Activated T-helper 2 cell treated with anti-CD3 and anti-CD28 coated beads, Interferon-gamma antibody, Interleukin-2, Interleukin-4, amounts not matched to agents 10 μg/mL and 5 μg/mL and 100 μg/mL, durations not matched to agents 14 hours and 24 hours and 36 hours (primary cell): ENCODE data around the gene NEDD4. TPM values are rescaled to one million over a fixed set of nuclear protein-coding genes. Genes with fewer than 3 reads are reported as not detected.
"Not testable (repeated sequence)": the region's sequence is repeated elsewhere in the genome, so short reads cannot be mapped to it uniquely, and the experiment has no call there.

Experiments used
- DNase-seq: peaks from one replicate; pipeline ENCODE4 v3.0.0; 2021; ENCODE audit warnings: low spot score
- H3K27ac Mint-ChIP-seq: one replicate; pipeline ENCODE4 v1.8.0; 2021; ENCODE audit warnings: mixed read lengths
- H3K27me3 Mint-ChIP-seq: one replicate; pipeline ENCODE4 v1.8.0; 2021; ENCODE audit warnings: low read depth, mixed read lengths
- H3K36me3 Mint-ChIP-seq: one replicate; pipeline ENCODE4 v1.8.0; 2021; ENCODE audit warnings: low read depth, mixed read lengths
- H3K4me1 Mint-ChIP-seq: one replicate; pipeline ENCODE4 v1.8.0; 2021; ENCODE audit warnings: low read depth, mixed read lengths
- H3K4me3 Mint-ChIP-seq: one replicate; pipeline ENCODE4 v1.8.0; 2021; ENCODE audit warnings: low read depth, mild to moderate bottlenecking, moderate library complexity, mixed read lengths
- H3K9me3 Mint-ChIP-seq: one replicate; pipeline ENCODE4 v1.8.0; 2021; ENCODE audit warnings: mixed read lengths
- intact Hi-C: fragments of 100-400 bp; cut with micrococcal nuclease; formaldehyde crosslinking; loops from one replicate; pipeline ENCODE4 v1.15.1; 2023
- total RNA-seq: library from RNA; stranded (reverse); gene quantifications from 2 replicates; pipeline ENCODE4 v1.2.3, GENCODE V29; 2022

Gene NEDD4
- total RNA-seq, 1 donor from 2014 or later, result 10.2 TPM

DNA sequence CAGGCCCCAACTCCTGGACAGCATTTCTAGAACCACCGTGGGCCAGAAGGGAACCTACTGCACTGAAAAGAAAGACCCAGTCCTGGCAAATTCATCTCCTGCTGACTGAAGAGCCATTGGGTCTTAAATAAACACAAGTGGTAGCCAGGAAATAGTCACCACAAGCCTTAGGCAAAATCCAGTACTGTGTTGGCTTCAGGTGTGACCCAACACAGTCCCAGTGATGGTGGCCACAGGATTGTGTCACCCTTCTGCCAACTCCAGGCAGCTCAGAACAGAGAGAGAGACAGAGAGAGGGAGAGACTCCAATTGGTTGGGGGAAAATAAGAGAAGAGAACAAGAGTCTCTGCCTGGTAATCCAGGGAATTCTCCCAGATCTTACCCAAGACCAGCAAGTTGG is 23.1 kb downstream of the NEDD4 start:
- H3K9me3 Mint-ChIP-seq, result no peaks in the 10 kb centered on the region
- H3K4me3 Mint-ChIP-seq, result no peak overlapping the region
- DNase-seq, result no peak
- no peak overlapping the region for H3K27ac Mint-ChIP-seq
- H3K4me1 Mint-ChIP-seq, result no peaks in the 10 kb centered on the region
- H3K27me3 Mint-ChIP-seq, result peaks cover 1% of the 10 kb centered on the region
- H3K36me3 Mint-ChIP-seq, result no peaks in the 10 kb centered on the region
- intact Hi-C loops, result no loop called here

DNA sequence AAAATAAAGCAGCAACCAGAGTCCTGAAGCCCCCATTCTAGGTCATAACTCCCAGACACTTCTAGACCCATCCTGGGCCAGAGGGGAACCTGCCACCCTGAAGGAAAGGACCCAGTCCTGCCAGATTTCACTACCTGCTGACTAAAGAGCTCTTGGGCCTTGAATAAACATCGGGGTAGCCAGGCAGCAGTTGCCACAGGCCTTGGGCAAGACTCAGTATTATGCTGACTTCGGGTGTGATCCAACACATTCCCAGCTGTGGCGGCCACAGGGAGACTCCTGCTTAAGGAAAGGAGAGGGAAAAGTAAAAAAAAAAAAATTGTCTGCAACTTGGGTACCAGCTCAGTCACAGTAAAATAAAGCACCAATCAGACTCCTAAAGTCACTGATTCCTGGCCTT is 23.8 kb downstream of the NEDD4 start:
- no peaks in the 10 kb centered on the region for H3K36me3 Mint-ChIP-seq
- no peak overlapping the region for H3K27ac Mint-ChIP-seq
- H3K27me3 Mint-ChIP-seq, result peaks cover 1% of the 10 kb centered on the region
- no peak for DNase-seq
- H3K4me3 Mint-ChIP-seq, result no peak overlapping the region
- no peaks in the 10 kb centered on the region for H3K9me3 Mint-ChIP-seq
- no peaks in the 10 kb centered on the region for H3K4me1 Mint-ChIP-seq
- intact Hi-C loops, result no loop called here

DNA sequence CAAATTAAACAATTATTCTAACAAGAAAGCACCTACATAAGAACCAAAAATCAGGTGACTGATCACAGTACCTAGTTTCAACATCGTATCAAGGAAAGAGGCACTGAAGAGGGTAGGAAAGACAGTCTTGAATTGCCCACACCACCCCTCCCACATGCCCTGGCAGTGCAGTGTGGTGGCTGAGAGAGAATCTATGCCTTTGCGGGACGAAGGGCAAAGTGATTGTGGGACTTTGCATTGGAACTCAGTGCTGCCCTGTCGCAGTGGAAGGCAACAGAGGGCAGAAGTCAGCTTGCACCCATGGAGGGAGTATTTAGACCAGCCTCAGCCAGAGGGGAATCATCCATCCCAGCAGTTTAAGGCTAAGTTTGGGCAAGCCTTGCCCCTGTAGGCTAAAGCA is 24.5 kb downstream of the NEDD4 start:
- DNase-seq, result no peak
- no peaks in the 10 kb centered on the region for H3K9me3 Mint-ChIP-seq
- no peaks in the 10 kb centered on the region for H3K4me1 Mint-ChIP-seq
- peaks cover 1% of the 10 kb centered on the region for H3K27me3 Mint-ChIP-seq
- no peak overlapping the region for H3K27ac Mint-ChIP-seq
- H3K36me3 Mint-ChIP-seq, result no peaks in the 10 kb centered on the region
- intact Hi-C loops, result no loop called here
- no peak overlapping the region for H3K4me3 Mint-ChIP-seq

DNA sequence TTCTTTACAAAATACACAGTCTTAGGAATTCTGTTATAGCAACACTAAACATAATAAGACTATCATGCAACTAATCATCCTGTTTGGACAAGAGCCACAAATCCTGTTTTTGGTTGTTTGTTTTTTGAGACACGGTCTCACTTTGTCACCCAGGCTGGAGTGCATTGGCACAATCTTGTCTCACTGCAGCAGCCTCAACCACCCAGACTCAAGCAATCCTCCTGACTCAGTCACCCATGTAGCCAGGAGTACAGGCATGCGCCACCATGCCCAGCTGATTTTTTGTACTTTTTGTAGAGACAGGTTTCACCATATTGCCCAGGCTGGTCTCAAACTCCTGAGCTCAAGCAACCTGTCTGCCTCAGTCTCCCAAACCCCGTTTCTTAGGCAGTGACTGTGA is 28.3 kb downstream of the NEDD4 start:
- Mint-ChIP-seq H3K4me1 (no peaks in the 10 kb centered on the region), H3K27me3 (no peaks in the 10 kb centered on the region), H3K4me3 (no peak overlapping the region), H3K27ac (no peak overlapping the region), H3K36me3 (no peaks in the 10 kb centered on the region), H3K9me3 (no peaks in the 10 kb centered on the region)
- intact Hi-C loops, result no loop called here
- DNase-seq, result no peak

GRCh38 chr15:55960946-55961345 is 32.5 kb downstream of the NEDD4 start:
- intact Hi-C loops, result no loop called here

DNA sequence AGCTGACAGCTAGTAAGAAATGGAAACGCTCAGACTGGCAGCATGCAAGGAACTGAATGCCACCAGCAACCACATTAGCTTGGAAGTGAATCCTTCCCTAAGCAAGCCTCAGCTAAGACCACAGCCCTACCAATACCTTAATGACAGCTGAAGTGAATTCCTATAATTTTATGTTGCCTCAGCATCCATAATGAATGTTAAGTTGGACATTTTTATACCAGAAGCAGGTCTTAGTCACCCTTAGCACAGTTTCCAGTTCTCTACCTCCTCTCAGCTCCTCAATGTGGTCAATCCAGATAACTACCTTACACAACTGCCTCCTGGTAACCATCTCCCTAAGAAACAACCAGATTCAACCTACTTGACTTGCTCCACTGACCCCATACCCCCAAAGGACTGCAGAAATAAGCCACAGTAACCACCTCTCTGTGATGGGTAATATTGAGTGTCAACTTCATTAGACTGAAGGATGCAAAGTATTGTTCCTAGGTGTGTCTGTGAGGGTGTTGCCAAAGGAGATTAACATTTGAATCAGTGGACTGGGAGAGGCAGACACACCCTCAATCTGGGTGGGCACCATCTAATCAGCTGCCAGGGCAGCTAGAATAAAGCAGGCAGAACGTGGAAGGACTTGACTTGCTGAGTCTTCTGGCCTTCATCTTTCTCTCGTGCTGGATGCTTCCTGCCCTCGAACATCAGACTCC is 33.5 kb downstream of the NEDD4 start:
- Mint-ChIP-seq H3K27ac (no peak overlapping the region), H3K27me3 (no peaks in the 10 kb centered on the region), H3K36me3 (no peaks in the 10 kb centered on the region), H3K4me3 (no peak overlapping the region), H3K9me3 (no peaks in the 10 kb centered on the region), H3K4me1 (no peaks in the 10 kb centered on the region)
- intact Hi-C loops, result no loop called here
- DNase-seq, result no peak

More at GRCh38 chr15:55960946-55961345, 32.5 kb downstream of the NEDD4 start:
- H3K27ac Mint-ChIP-seq, result no peak overlapping the region
- H3K9me3 Mint-ChIP-seq, result no peaks in the 10 kb centered on the region
- no peaks in the 10 kb centered on the region for H3K36me3 Mint-ChIP-seq
- H3K27me3 Mint-ChIP-seq, result no peaks in the 10 kb centered on the region
- H3K4me1 Mint-ChIP-seq, result no peaks in the 10 kb centered on the region
- DNase-seq, result no peak
- no peak overlapping the region for H3K4me3 Mint-ChIP-seq

GRCh38 chr15:55958349-55958748 is 35.1 kb downstream of the NEDD4 start:
- Mint-ChIP-seq H3K36me3 (no peaks in the 10 kb centered on the region), H3K4me1 (no peaks in the 10 kb centered on the region)

GRCh38 chr15:55954862-55955605 is 38.4 kb downstream of the NEDD4 start:
- H3K4me1 Mint-ChIP-seq, result no peaks in the 10 kb centered on the region
- H3K27ac Mint-ChIP-seq, result no peak overlapping the region
- DNase-seq, result no peak
- no peaks in the 10 kb centered on the region for H3K27me3 Mint-ChIP-seq
- intact Hi-C loops, result no loop called here
- H3K9me3 Mint-ChIP-seq, result no peaks in the 10 kb centered on the region
- no peak overlapping the region for H3K4me3 Mint-ChIP-seq
- no peaks in the 10 kb centered on the region for H3K36me3 Mint-ChIP-seq

More at GRCh38 chr15:55958349-55958748, 35.1 kb downstream of the NEDD4 start:
- no peak for DNase-seq
- H3K4me3 Mint-ChIP-seq, result no peak overlapping the region
- H3K9me3 Mint-ChIP-seq, result no peaks in the 10 kb centered on the region
- intact Hi-C loops, result no loop called here
- no peaks in the 10 kb centered on the region for H3K27me3 Mint-ChIP-seq
- no peak overlapping the region for H3K27ac Mint-ChIP-seq

DNA sequence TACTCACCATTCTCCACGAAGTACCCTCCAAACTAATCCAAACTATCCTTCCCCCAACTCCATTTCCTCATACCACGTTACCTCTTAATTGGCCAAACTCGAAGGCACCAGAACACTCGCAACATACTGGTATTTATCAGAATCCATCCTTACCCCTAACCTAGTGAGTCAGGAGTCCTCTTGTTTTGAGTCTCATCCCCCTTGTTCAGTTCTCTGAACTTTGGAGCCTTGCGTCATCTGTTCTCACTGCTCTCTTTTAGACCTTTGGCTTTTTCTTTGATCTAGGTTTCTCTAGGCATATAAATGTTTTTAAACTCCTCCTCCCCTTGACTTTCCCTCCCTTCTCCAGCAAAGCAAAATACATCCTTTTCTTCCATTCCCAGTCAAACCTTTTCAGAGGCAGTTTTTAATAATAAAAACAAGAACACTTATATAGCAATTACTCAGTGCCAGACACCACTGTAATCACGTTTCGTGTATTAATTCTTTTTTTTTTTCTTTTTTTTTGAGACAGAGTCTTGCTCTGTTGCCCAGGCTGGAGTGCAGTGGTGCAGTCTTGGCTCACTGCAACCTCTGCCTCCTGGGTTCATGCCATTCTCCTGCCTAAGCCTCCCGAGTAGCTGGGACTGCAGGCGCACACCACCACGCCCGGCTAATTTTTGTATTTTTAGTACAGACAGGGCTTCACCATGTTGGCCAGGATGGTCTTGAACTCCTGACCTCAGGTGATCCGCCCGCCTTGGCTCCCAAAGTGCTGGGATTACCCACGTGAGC is 40.7 kb downstream of the NEDD4 start:
- H3K4me1 Mint-ChIP-seq, H3K4me3 Mint-ChIP-seq, H3K27ac Mint-ChIP-seq, DNase-seq, H3K27me3 Mint-ChIP-seq, H3K36me3 Mint-ChIP-seq, H3K9me3 Mint-ChIP-seq, intact Hi-C loops: not testable (repeated sequence)

GRCh38 chr15:55944606-55945005 is 48.8 kb downstream of the NEDD4 start:
- H3K27ac Mint-ChIP-seq, H3K4me3 Mint-ChIP-seq, H3K4me1 Mint-ChIP-seq, DNase-seq, H3K36me3 Mint-ChIP-seq, H3K9me3 Mint-ChIP-seq, intact Hi-C loops, H3K27me3 Mint-ChIP-seq: not testable (repeated sequence)

GRCh38 chr15:55942332-55942731 is 51.1 kb downstream of the NEDD4 start:
- H3K4me3 Mint-ChIP-seq, result no peak overlapping the region
- H3K27me3 Mint-ChIP-seq, result no peaks in the 10 kb centered on the region
- H3K36me3 Mint-ChIP-seq, result peaks cover 13% of the 10 kb centered on the region
- intact Hi-C loops, result no loop called here
- no peak overlapping the region for H3K27ac Mint-ChIP-seq
- peaks cover 22% of the 10 kb centered on the region for H3K9me3 Mint-ChIP-seq
- DNase-seq, result no peak
- no peaks in the 10 kb centered on the region for H3K4me1 Mint-ChIP-seq

DNA sequence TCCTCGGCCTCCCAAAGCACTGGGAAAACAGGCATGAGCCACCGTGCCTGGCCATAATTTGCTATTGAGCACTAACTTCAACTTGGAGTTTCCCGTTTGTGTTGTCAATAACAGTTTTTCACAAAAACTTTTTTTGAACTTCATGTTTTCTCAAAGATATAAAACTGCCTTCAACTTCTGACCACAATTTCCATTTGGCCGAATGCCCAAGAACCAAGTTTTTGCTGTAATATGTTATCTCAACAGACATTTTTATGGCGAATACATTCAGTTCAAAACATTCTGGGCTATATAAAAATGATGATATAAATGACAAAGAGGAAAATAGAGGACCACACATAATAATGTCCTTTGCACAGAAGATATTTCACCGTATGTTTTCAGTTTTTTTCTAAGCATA is 56.4 kb downstream of the NEDD4 start:
- no peak overlapping the region for H3K4me3 Mint-ChIP-seq
- intact Hi-C loops, result no loop called here
- no peaks in the 10 kb centered on the region for H3K27me3 Mint-ChIP-seq
- no peak for DNase-seq
- H3K4me1 Mint-ChIP-seq, result no peaks in the 10 kb centered on the region
- H3K27ac Mint-ChIP-seq, result no peak overlapping the region
- peaks cover 9% of the 10 kb centered on the region for H3K36me3 Mint-ChIP-seq
- H3K9me3 Mint-ChIP-seq, result peaks cover 26% of the 10 kb centered on the region

DNA sequence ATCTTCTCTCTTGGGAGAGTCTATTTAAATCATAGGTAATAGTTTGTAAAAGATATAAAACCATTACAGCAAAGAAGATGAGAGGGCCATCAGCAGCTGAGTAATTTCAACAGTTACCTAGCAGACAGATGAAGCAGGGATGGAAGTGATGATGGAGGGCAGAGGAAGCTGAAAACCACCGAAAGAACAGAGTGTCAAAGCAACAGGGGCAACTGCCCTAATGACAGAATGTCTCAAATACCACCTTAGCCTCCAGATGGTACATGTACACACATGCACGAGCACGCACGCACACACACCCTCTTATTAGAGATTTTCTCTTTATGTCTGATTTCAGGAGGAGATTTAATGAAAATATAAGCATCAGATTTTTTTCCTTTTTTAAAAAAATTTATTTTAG is 64.5 kb downstream of the NEDD4 start:
- no peak for DNase-seq
- intact Hi-C loops, result no loop called here
- Mint-ChIP-seq H3K4me1 (peaks cover 3% of the 10 kb centered on the region), H3K27me3 (no peaks in the 10 kb centered on the region), H3K27ac (no peak overlapping the region), H3K36me3 (no peaks in the 10 kb centered on the region), H3K9me3 (peaks cover 4% of the 10 kb centered on the region), H3K4me3 (no peak overlapping the region)
